ENCODE measurements around the gene PDSS2.

The PDSS2 gene

GRCh38 chr6:107114926-107115694 lies 344.3 kb downstream of the PDSS2 start, which contains the start of gene BEND3:
Gene BEND3, minus strand, starts transcription at chr6:107115515. Its CDS starts 16,230 bp downstream, at chr6:107099285.
- no peak for DNase-seq

GRCh38 chr6:107114213-107114925 lies 345.0 kb downstream of the PDSS2 start:
- peak; percentile 34 for DNase-seq

GRCh38 chr6:107110200-107110599 lies 349.2 kb downstream of the PDSS2 start:
- DNase-seq = no peak

- DNase-seq = no peak
These were observed 351.0 kb downstream of the PDSS2 start for GRCh38 chr6:107108201-107108890.

GRCh38 chr6:107107791-107108190 lies 351.6 kb downstream of the PDSS2 start:
- DNase-seq = no peak

- no peak for DNase-seq
These were observed 353.2 kb downstream of the PDSS2 start for GRCh38 chr6:107106165-107106564.

GRCh38 chr6:107105511-107106116 lies 353.8 kb downstream of the PDSS2 start:
- DNase-seq = no peak

- DNase-seq = peak; percentile 5
These were observed 356.3 kb downstream of the PDSS2 start for GRCh38 chr6:107103082-107103481.
